ENCODE results near the gene STMN3. TPM values are rescaled to one million over a fixed set of nuclear protein-coding genes. Genes with fewer than 3 reads are reported as not detected.

Gene STMN3
- total RNA-seq, 1 experiment from 2014 or later = 42.7 TPM

DNA sequence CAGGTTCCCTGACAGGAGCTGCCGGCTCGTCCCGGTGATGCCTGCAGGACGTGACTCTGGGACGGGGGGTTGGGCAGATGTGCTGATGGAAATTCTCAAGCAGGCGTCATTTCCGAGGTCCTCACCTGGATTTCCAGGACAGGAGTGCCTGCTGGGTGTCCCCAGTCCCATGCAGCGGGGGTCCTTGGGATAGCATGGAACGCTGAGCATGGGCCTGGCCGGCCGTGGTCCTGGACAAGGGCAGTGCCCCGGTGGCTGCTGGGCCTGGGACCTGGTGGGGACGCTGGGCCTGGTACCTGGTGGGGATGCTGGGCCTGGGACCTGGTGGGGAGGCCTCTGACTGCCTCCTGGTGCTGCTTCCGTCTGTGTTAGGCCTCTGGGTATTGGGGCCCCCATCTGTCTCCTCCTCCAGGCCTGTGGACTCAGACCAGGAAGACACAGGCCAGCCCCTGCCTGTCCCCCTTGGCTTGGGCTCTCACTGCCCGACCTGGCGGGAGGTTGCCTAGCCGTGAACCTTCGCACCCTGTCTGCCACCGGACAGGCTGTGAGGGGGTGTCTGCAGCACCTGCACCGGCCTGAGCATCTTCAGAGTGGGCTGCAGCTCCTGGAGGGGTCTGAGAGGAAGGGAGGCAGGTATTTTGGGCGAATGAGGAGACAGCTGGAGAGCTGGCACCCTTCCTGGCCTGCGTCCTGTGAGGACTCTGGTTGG lies 11.1 kb upstream of the STMN3 start:
- Histone ChIP-seq H3K4me3 (ENCODE audit: low read depth in 2 of 2, low read length in 2 of 2) (no peak overlapping the region), H3K9me3 (ENCODE audit: control insufficient read depth, insufficient read depth, low read depth, low read length) (no peaks in the 10 kb centered on the region), H3K4me1 (ENCODE audit: control insufficient read depth, insufficient read depth, low read length) (peaks cover 1% of the 10 kb centered on the region; the same call in 1 of the 2 replicates), H3K27me3 (ENCODE audit: control insufficient read depth, insufficient read depth, low read length) (no peaks in the 10 kb centered on the region), H3K27ac (ENCODE audit: low read length) (no peak overlapping the region), H3K36me3 (ENCODE audit: control insufficient read depth, insufficient read depth, low read length) (no peaks in the 10 kb centered on the region)
- ChIA-PET POLR2A (no interaction called here), CTCF (interaction anchor here (0.6 kb wide), 1 partner anchor 22 kb away, joined by 3 read pairs; no protein-coding TSS in a partner anchor)
- DNase-seq (ENCODE audit: low read depth, low spot score) (no peak), ATAC-seq (no peak)
- in situ Hi-C loops (cut with HindIII; ENCODE audit: low pct_unique_long_range_greater_than_20kb, low sequenced_read_pairs) = no loop called here
- TF ChIP-seq POLR2AphosphoS5 (IDR thresholded peaks at IDR 0.05; ENCODE audit: low read depth, low read length) (no peak), TCF7L2 (IDR thresholded peaks at IDR 0.05; ENCODE audit: low read depth, low read length) (no peak), SIN3A (IDR thresholded peaks at IDR 0.05; ENCODE audit: borderline replicate concordance, insufficient read depth, low read depth, low read length) (no peak)
- TF ChIP-seq, protein P1, sequence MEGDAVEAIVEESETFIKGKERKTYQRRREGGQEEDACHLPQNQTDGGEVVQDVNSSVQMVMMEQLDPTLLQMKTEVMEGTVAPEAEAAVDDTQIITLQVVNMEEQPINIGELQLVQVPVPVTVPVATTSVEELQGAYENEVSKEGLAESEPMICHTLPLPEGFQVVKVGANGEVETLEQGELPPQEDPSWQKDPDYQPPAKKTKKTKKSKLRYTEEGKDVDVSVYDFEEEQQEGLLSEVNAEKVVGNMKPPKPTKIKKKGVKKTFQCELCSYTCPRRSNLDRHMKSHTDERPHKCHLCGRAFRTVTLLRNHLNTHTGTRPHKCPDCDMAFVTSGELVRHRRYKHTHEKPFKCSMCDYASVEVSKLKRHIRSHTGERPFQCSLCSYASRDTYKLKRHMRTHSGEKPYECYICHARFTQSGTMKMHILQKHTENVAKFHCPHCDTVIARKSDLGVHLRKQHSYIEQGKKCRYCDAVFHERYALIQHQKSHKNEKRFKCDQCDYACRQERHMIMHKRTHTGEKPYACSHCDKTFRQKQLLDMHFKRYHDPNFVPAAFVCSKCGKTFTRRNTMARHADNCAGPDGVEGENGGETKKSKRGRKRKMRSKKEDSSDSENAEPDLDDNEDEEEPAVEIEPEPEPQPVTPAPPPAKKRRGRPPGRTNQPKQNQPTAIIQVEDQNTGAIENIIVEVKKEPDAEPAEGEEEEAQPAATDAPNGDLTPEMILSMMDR (IDR thresholded peaks at IDR 0.05) = no peak
- TF ChIP-seq, protein P2, sequence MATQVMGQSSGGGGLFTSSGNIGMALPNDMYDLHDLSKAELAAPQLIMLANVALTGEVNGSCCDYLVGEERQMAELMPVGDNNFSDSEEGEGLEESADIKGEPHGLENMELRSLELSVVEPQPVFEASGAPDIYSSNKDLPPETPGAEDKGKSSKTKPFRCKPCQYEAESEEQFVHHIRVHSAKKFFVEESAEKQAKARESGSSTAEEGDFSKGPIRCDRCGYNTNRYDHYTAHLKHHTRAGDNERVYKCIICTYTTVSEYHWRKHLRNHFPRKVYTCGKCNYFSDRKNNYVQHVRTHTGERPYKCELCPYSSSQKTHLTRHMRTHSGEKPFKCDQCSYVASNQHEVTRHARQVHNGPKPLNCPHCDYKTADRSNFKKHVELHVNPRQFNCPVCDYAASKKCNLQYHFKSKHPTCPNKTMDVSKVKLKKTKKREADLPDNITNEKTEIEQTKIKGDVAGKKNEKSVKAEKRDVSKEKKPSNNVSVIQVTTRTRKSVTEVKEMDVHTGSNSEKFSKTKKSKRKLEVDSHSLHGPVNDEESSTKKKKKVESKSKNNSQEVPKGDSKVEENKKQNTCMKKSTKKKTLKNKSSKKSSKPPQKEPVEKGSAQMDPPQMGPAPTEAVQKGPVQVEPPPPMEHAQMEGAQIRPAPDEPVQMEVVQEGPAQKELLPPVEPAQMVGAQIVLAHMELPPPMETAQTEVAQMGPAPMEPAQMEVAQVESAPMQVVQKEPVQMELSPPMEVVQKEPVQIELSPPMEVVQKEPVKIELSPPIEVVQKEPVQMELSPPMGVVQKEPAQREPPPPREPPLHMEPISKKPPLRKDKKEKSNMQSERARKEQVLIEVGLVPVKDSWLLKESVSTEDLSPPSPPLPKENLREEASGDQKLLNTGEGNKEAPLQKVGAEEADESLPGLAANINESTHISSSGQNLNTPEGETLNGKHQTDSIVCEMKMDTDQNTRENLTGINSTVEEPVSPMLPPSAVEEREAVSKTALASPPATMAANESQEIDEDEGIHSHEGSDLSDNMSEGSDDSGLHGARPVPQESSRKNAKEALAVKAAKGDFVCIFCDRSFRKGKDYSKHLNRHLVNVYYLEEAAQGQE (IDR thresholded peaks at IDR 0.05; ENCODE audit: insufficient read depth in 1 of 2, low read depth in 2 of 2, low read length in 1 of 2) = no peak
- no TSS peak for BruUV-seq (replicated peaks)
- intact Hi-C loops (cut with micrococcal nuclease; ENCODE audit: unreplicated experiment) = no loop called here

DNA sequence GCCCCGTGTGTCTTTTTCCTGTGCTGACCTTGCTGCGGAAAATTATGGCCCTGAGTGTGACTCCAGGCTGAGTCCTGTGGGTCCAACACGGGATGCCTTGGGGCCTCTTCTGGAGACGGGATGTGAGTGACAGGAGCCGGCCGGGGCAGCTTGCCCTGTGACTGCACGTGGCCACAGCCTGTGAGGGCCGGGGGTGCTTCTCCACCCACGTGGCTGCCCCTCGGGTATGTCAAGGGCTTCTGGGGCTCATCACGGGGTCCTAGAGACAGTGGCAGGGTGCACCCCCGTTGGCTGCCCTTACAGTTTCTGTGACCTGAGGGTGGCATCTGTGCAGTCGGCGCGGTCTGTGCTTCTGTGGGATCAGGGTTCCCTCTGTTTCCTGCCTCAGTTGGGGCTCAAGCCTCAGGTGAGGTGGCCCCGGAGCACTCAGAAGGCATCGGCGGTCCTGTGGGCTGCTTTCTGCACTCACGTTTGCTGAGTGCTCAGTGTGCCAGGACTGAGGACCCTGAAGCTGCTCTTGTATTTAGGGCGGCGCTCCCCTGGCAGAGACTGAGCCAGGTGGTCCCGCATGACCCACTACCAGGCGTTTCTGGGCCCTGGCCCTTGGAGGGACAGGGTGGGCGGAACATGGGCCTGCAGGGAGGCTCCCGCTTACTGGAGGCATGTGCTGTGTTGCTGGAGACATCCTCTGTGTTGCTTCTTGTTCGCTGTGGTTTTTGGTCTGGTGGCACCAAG lies 10.3 kb upstream of the STMN3 start:
- Histone ChIP-seq H3K4me1 (ENCODE audit: control insufficient read depth, insufficient read depth, low read length) (peaks cover 5% of the 10 kb centered on the region; the same call in 1 of the 2 replicates), H3K36me3 (ENCODE audit: control insufficient read depth, insufficient read depth, low read length) (peaks cover 2% of the 10 kb centered on the region; the same call in 1 of the 2 replicates), H3K9me3 (ENCODE audit: control insufficient read depth, insufficient read depth, low read depth, low read length) (no peaks in the 10 kb centered on the region), H3K4me3 (ENCODE audit: low read depth in 2 of 2, low read length in 2 of 2) (no peak overlapping the region), H3K27ac (ENCODE audit: low read length) (no peak overlapping the region), H3K27me3 (ENCODE audit: control insufficient read depth, insufficient read depth, low read length) (no peaks in the 10 kb centered on the region)
- POLR2A ChIA-PET = no interaction called here
- BruUV-seq (replicated peaks) = no TSS peak
- CTCF ChIA-PET = no interaction called here
- in situ Hi-C loops (cut with HindIII; ENCODE audit: low pct_unique_long_range_greater_than_20kb, low sequenced_read_pairs) = no loop called here
- ATAC-seq (no peak), DNase-seq (ENCODE audit: low read depth, low spot score) (no peak)
- TF ChIP-seq, protein P2 (IDR thresholded peaks at IDR 0.05; ENCODE audit: insufficient read depth in 1 of 2, low read depth in 2 of 2, low read length in 1 of 2) = no peak
- TF ChIP-seq, protein P1 (IDR thresholded peaks at IDR 0.05) = no peak
- intact Hi-C loops (cut with micrococcal nuclease; ENCODE audit: unreplicated experiment) = no loop called here
